H9 (cell line): ENCODE data around the gene ZFYVE28. TPM values are rescaled to one million over a fixed set of nuclear protein-coding genes. Genes with fewer than 3 reads are reported as not detected.

Experiments used
- DNase-seq: peaks from one replicate; pipeline ENCODE4 v3.0.0-alpha.2; 2017
- H2AFZ ChIP-seq: one replicate; pipeline ENCODE4 v1.6.1; 2013; ENCODE audit warnings: mild to moderate bottlenecking, low read length, control low read depth, moderate library complexity
- H2AK5ac ChIP-seq: 2 replicates; pipeline ENCODE4 v1.6.1; 2013; ENCODE audit warnings: low read length, control low read depth, mixed read lengths; ENCODE audit not compliant: insufficient read length
- H2BK120ac ChIP-seq: one replicate; pipeline ENCODE4 v1.6.1; 2013; ENCODE audit warnings: low read depth, mild to moderate bottlenecking, low read length, control low read depth, inconsistent platforms; ENCODE audit not compliant: poor library complexity, severe bottlenecking
- H2BK12ac ChIP-seq: 2 replicates; pipeline ENCODE4 v1.6.1; 2013; ENCODE audit warnings: low read length, control low read depth, mixed read lengths, low read depth; ENCODE audit not compliant: insufficient read length
- H2BK15ac ChIP-seq: 2 replicates; pipeline ENCODE4 v1.6.1; 2013; ENCODE audit warnings: low read depth, low read length, control low read depth
- H2BK20ac ChIP-seq: one replicate; pipeline ENCODE4 v1.6.1; 2013; ENCODE audit warnings: low read depth, mild to moderate bottlenecking, low read length, control low read depth, inconsistent platforms; ENCODE audit not compliant: poor library complexity, severe bottlenecking
- H2BK5ac ChIP-seq: 2 replicates; pipeline ENCODE4 v1.6.1; 2013; ENCODE audit warnings: low read length, control low read depth, mixed read lengths; ENCODE audit not compliant: insufficient read length
- H3K14ac ChIP-seq: 2 replicates; pipeline ENCODE4 v1.6.1; 2013; ENCODE audit warnings: low read length, control low read depth; ENCODE audit not compliant: insufficient read depth
- H3K18ac ChIP-seq: 2 replicates; pipeline ENCODE4 v1.6.1; 2013; ENCODE audit warnings: low read depth, mild to moderate bottlenecking, mixed read lengths, low read length, control low read depth; ENCODE audit not compliant: insufficient read length
- H3K23ac ChIP-seq: 2 replicates; pipeline ENCODE4 v1.6.1; 2013; ENCODE audit warnings: low read length, control low read depth, mixed read lengths, low read depth; ENCODE audit not compliant: insufficient read length
- H3K23me2 ChIP-seq: 2 replicates; pipeline ENCODE4 v1.6.1; 2013; ENCODE audit warnings: low read depth, mild to moderate bottlenecking, mixed read lengths, low read length, control low read depth; ENCODE audit not compliant: insufficient read length, poor library complexity, severe bottlenecking
- H3K27ac ChIP-seq: 2 replicates; pipeline ENCODE4 v1.5.1; 2013; ENCODE audit warnings: low read length, control low read depth, mixed read lengths, low read depth; ENCODE audit not compliant: insufficient read length
- H3K27me3 ChIP-seq: 2 replicates; pipeline ENCODE4 v1.6.1; 2013; ENCODE audit warnings: low read length, control low read depth, inconsistent platforms; ENCODE audit not compliant: insufficient read depth
- H3K4ac ChIP-seq: 2 replicates; pipeline ENCODE4 v1.6.1; 2013; ENCODE audit warnings: low read depth, mild to moderate bottlenecking, control low read depth, inconsistent platforms, low read length, moderate library complexity
- H3K4me1 ChIP-seq: 2 replicates; pipeline ENCODE4 v1.6.1; 2013; ENCODE audit warnings: low read length, control low read depth, inconsistent platforms; ENCODE audit not compliant: insufficient read depth
- H3K4me2 ChIP-seq: 2 replicates; pipeline ENCODE4 v1.6.1; 2013; ENCODE audit warnings: low read length, control low read depth, mixed read lengths; ENCODE audit not compliant: insufficient read length, insufficient read depth
- H3K56ac ChIP-seq: 2 replicates; pipeline ENCODE4 v1.6.1; 2013; ENCODE audit warnings: low read depth, mild to moderate bottlenecking, mixed read lengths, low read length, control low read depth; ENCODE audit not compliant: insufficient read length
- H3K79me1 ChIP-seq: 2 replicates; pipeline ENCODE4 v1.6.1; 2013; ENCODE audit warnings: low read depth, mild to moderate bottlenecking, moderate library complexity, low read length, control low read depth, inconsistent platforms; ENCODE audit not compliant: insufficient read depth, poor library complexity, severe bottlenecking
- H3K79me2 ChIP-seq: 2 replicates; pipeline ENCODE4 v1.6.1; 2013; ENCODE audit warnings: low read length, control low read depth, inconsistent platforms; ENCODE audit not compliant: insufficient read depth
- H3K9ac ChIP-seq: 2 replicates; pipeline ENCODE4 v1.6.1; 2013; ENCODE audit warnings: low read length, control low read depth, mixed read lengths; ENCODE audit not compliant: insufficient read length; ENCODE audit errors: extremely low read depth
- H3K9me3 ChIP-seq: one replicate; pipeline ENCODE4 v1.6.1; 2013; ENCODE audit warnings: low read depth, low read length, inconsistent platforms; ENCODE audit not compliant: control insufficient read depth
- H3T11ph ChIP-seq: one replicate; pipeline ENCODE4 v1.6.1; 2013; ENCODE audit warnings: mild to moderate bottlenecking, low read length, control low read depth, inconsistent platforms
- H4K20me1 ChIP-seq: one replicate; pipeline ENCODE4 v1.6.1; 2013; ENCODE audit not compliant: control insufficient read depth, insufficient read length, insufficient read depth
- H4K5ac ChIP-seq: 2 replicates; pipeline ENCODE4 v1.6.1; 2013; ENCODE audit warnings: low read depth, mild to moderate bottlenecking, mixed read lengths, low read length, control low read depth; ENCODE audit not compliant: insufficient read length
- H4K8ac ChIP-seq: replicated peaks from 2 replicates; pipeline ENCODE4 v1.6.1; 2013; ENCODE audit warnings: low read length, control low read depth, mixed read lengths, low read depth; ENCODE audit not compliant: insufficient read length
- H4K91ac ChIP-seq: 2 replicates; pipeline ENCODE4 v1.6.1; 2013; ENCODE audit warnings: low read depth, mild to moderate bottlenecking, moderate library complexity, mixed read lengths, low read length, control low read depth; ENCODE audit not compliant: insufficient read length
- H3K27ac Mint-ChIP-seq, 3 experiments: 2 replicates in 2 of 3; 3 replicates in 1 of 3; pipeline ENCODE4 v1.8.0; 2020 to 2021; ENCODE audit warnings: mixed read lengths in 3 of 3, mild to moderate bottlenecking in 1 of 3, moderate library complexity in 1 of 3
- H3K27me3 Mint-ChIP-seq: 2 replicates; pipeline ENCODE4 v1.8.0; 2021; ENCODE audit warnings: low read depth, mild to moderate bottlenecking, moderate library complexity, mixed read lengths
- H3K36me3 Mint-ChIP-seq, 3 experiments: 2 replicates in 2 of 3; 3 replicates in 1 of 3; pipeline ENCODE4 v1.8.0; 2020 to 2021; ENCODE audit warnings: low read depth in 3 of 3, mixed read lengths in 3 of 3; ENCODE audit not compliant: insufficient read depth in 1 of 3
- H3K4me1 Mint-ChIP-seq, 2 experiments: 2 replicates each; pipeline ENCODE4 v1.8.0; 2020; ENCODE audit warnings: mixed read lengths in 2 of 2
- H3K4me3 Mint-ChIP-seq, 2 experiments: 2 replicates in 1 of 2; 3 replicates in 1 of 2; pipeline ENCODE4 v1.8.0; 2020 to 2021; ENCODE audit warnings: mild to moderate bottlenecking in 2 of 2, mixed read lengths in 2 of 2, moderate library complexity in 1 of 2
- H3K9me3 Mint-ChIP-seq, 2 experiments: 2 replicates in 1 of 2; 3 replicates in 1 of 2; pipeline ENCODE4 v1.8.0; 2020; ENCODE audit warnings: mild to moderate bottlenecking in 2 of 2, mixed read lengths in 2 of 2, moderate library complexity in 1 of 2
- WGBS: extraction: QIAGEN DNeasy Blood & Tissue Kit; methylation state at CpG from one replicate; pipeline ENCODE4 v1.1.7; 2013; ENCODE audit warnings: missing lambda C conversion rate, low lambda C conversion rate, mixed read lengths; ENCODE audit not compliant: insufficient read length; ENCODE audit errors: extremely low coverage; 5-methylcytosine and 5-hydroxymethylcytosine counted together
- total RNA-seq: library from RNA; stranded (reverse); gene quantifications from 2 replicates; pipeline ENCODE4 v1.2.1, GENCODE V29; 2021
- TF ChIP-seq, protein P1 (sequence below): fragments of 200-600 bp; sonication (generic); conservative IDR thresholded peaks from 3 replicates; pipeline ENCODE4 v1.8.0; 2021; ENCODE audit warnings: antibody characterized with exemption, mild to moderate bottlenecking

Gene ZFYVE28
- total RNA-seq, 1 experiment from 2014 or later: 0.98 TPM

GRCh38 chr4:2423066-2423465 is 4.6 kb upstream of the ZFYVE28 start:
- H3K4me2 ChIP-seq: no peak overlapping the region
- no peak overlapping the region for H4K91ac ChIP-seq
- H3K56ac ChIP-seq: no peak overlapping the region
- no CpG with 5 or more reads among the region's 4 CpGs for WGBS
- H2AFZ ChIP-seq: no peak overlapping the region
- Mint-ChIP-seq H3K4me1 (peaks cover 22 to 24% of the 10 kb centered on the region in 2 experiments), H3K4me3 (no peak overlapping the region), H3K27me3 (peaks cover 43% of the 10 kb centered on the region), H3K9me3 (no peaks in the 10 kb centered on the region; a peak in 3 of 5 replicates), H3K36me3 (no peaks in the 10 kb centered on the region), H3K27ac (no peak overlapping the region)
- H3K23ac ChIP-seq: no peak overlapping the region
- no peaks in the 10 kb centered on the region for H3K79me2 ChIP-seq
- H3T11ph ChIP-seq: no peak overlapping the region
- H4K8ac ChIP-seq: no peak overlapping the region
- H2BK15ac ChIP-seq: no peak overlapping the region
- no peak overlapping the region for H3K18ac ChIP-seq
- H2AK5ac ChIP-seq: no peak overlapping the region
- peaks cover 14% of the 10 kb centered on the region; the same call in 1 of the 2 replicates for H3K27me3 ChIP-seq
- H4K20me1 ChIP-seq: no peaks in the 10 kb centered on the region
- no peak overlapping the region for H2BK20ac ChIP-seq
- H3K23me2 ChIP-seq: peaks cover 1% of the 10 kb centered on the region
- DNase-seq: no peak
- no peak overlapping the region for H2BK120ac ChIP-seq
- no peaks in the 10 kb centered on the region; the same call in 1 of the 2 replicates for H3K4me1 ChIP-seq
- H2BK12ac ChIP-seq: no peak overlapping the region
- H3K27ac ChIP-seq: no peak overlapping the region
- no peaks in the 10 kb centered on the region for H3K9me3 ChIP-seq
- H4K5ac ChIP-seq: no peak overlapping the region
- no peak overlapping the region for H2BK5ac ChIP-seq
- no peak overlapping the region for H3K4ac ChIP-seq
- H3K79me1 ChIP-seq: no peaks in the 10 kb centered on the region
- no peak overlapping the region for H3K9ac ChIP-seq
- H3K14ac ChIP-seq: no peak overlapping the region
- TF ChIP-seq, protein P1, sequence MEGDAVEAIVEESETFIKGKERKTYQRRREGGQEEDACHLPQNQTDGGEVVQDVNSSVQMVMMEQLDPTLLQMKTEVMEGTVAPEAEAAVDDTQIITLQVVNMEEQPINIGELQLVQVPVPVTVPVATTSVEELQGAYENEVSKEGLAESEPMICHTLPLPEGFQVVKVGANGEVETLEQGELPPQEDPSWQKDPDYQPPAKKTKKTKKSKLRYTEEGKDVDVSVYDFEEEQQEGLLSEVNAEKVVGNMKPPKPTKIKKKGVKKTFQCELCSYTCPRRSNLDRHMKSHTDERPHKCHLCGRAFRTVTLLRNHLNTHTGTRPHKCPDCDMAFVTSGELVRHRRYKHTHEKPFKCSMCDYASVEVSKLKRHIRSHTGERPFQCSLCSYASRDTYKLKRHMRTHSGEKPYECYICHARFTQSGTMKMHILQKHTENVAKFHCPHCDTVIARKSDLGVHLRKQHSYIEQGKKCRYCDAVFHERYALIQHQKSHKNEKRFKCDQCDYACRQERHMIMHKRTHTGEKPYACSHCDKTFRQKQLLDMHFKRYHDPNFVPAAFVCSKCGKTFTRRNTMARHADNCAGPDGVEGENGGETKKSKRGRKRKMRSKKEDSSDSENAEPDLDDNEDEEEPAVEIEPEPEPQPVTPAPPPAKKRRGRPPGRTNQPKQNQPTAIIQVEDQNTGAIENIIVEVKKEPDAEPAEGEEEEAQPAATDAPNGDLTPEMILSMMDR: no peak
